Stimulated activated CD8-positive, alpha-beta memory T cell treated with anti-CD3 and anti-CD28 coated beads, Interleukin-12 subunit alpha, Interleukin-12 subunit beta, amount 100 ng/mL, for 4 hours (primary cell): ENCODE data around the gene KRT84.

Source experiments
- DNase-seq: peaks from one replicate; pipeline ENCODE4 v3.0.0-alpha.2; 2020; ENCODE audit warnings: low read depth

KRT84 gene, protein sequence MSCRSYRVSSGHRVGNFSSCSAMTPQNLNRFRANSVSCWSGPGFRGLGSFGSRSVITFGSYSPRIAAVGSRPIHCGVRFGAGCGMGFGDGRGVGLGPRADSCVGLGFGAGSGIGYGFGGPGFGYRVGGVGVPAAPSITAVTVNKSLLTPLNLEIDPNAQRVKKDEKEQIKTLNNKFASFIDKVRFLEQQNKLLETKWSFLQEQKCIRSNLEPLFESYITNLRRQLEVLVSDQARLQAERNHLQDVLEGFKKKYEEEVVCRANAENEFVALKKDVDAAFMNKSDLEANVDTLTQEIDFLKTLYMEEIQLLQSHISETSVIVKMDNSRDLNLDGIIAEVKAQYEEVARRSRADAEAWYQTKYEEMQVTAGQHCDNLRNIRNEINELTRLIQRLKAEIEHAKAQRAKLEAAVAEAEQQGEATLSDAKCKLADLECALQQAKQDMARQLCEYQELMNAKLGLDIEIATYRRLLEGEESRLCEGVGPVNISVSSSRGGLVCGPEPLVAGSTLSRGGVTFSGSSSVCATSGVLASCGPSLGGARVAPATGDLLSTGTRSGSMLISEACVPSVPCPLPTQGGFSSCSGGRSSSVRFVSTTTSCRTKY

DNA sequence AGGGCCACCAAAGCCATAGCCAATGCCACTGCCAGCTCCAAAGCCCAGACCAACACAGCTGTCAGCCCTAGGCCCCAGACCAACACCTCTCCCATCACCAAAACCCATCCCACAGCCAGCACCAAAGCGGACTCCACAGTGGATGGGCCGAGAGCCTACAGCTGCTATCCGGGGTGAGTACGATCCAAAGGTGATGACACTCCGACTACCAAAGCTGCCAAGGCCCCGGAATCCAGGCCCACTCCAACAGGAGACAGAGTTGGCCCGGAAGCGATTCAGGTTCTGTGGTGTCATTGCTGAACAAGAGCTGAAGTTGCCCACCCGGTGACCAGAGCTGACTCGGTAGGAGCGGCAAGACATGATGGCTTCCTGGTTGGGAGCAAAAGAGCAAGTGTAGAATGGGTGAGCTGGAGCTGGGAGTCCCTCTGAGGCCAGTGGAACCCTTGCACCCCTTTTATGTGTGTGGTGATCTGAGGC, at the start of gene KRT84:
KRT84 (minus strand) TSS at position 427 of the 477 bp plus-strand sequence; CDS start at position 360, 67 bp downstream.
- DNase-seq: no peak

DNA sequence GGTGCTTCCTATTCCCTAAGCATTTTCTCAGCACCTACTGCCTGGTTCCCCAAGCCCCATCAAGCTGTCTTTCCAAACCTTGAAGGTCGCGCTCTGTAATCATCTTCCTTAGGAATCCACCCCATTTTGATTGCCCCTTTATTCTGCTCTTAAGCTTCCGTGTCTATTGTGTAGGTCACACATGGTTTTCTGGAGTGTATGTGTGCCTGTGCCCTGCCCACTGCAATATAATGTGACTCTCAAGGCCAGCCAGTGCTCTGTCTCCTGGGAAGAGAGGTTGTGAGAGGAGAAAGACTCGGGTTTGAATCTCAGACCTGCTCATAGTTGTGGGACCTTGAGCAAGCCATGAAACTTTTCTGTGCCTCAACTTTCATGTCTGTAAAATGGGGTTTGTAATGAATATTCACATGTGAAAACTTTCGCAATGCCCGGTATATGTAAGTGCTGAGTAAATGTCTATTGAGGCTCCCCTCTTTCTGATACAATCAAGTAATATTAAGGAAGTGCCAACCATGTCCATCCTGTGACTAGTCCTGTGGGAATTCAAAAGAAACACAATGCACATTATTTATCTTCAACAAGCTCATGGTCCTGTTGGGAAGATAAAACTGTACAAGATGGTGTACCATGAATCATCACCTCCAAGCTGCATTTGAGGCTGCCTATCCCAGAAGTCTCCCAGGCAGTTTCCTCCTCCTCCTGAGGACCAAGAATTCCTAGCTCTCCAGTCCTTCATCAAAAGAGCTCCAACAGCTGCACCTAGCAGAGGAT, 49.5 kb upstream of the KRT84 start:
- no peak for DNase-seq

DNA sequence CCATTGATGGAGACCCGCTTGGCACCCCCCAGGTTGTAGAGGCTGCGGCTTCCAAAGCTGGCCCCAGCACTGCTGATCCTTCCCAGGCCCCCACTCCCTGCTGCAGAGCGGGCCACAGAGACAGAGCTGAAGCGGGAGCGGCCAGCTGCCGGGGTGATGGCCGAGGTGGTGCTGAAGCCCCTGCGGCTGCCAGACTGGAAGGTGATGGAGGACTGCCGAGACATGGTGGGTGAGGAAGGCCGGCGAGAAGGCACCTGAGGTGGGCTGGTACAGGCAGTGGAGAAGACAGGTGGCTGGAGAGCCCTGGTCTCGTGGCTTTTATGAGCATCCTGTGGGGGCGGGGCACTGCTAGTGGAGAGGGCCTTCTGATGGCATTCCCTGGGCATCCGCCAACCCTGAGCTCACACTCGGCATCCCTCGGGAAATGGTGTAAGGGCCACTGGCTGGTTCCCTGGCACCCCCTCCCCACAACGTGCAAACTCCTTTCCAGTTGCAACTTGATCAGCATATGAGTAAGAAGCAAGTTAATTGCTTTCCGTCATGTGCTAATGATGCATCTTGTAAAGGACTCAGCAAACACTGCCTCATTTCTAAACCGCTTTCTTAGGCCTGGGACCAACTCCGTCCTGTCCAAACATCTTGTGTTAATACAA, 48.8 kb upstream of the KRT84 start, which contains the start of gene KRT75:
KRT75 (minus strand) TSS at position 291 of the 653 bp plus-strand sequence; CDS start at position 224, 67 bp downstream.
- no peak for DNase-seq

DNA sequence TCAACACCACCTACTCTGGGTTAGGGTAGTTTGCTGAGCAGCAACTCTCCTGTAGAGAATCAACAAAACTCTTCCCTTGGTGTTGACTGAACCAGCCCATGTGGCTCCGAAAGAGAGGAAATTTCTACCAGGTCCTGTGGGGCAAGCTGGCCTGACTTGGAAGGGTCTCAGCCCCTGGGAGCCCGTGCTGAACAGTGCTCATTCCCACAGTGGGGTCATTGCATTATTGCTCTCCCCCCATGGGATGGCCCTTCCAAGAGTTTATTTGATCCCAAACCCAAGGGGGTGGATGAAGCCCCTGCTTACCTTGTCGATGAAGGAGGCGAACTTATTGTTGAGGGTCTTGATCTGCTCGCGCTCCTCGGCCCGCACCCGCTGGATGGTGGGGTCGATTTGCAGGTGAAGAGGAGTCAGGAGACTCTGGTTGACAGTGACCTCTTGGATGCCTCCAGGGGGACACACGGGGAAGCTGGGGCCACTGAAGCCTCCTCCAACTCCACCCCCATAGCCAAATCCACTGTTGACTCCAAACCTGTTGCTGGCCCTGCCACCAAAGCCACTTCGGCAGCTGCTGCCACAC, 48.1 kb upstream of the KRT84 start:
- DNase-seq: no peak

DNA sequence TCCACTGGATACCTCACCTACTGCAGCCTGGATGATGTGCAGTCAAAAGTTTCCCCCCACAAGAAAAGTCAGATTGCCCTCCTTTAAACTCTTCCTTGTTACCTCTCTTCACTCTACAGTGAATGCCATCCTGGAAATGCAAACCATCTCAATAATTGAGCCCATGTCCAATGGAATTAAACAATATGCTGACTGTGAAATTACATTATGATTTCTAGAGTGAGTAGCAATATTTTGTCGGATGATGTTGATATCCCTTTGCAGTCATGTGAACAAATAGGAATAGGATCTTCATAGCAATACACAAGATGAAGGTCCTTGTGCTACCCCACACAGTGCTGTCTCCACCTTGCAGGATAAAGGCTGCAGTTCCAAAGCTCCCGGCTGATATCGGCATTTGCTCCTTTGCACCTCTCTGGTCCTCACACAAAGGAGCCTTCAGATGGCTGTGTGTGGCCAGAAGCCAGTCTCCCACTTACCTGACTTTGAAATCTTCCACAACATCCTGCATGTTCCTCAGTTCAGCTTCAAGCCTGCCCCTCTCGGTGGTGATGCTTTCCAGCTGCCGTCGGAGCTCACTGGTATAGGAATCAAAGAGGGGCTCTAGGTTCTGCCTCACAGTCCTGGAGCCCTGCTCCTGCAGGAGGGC, 47.2 kb upstream of the KRT84 start:
- no peak for DNase-seq

DNA sequence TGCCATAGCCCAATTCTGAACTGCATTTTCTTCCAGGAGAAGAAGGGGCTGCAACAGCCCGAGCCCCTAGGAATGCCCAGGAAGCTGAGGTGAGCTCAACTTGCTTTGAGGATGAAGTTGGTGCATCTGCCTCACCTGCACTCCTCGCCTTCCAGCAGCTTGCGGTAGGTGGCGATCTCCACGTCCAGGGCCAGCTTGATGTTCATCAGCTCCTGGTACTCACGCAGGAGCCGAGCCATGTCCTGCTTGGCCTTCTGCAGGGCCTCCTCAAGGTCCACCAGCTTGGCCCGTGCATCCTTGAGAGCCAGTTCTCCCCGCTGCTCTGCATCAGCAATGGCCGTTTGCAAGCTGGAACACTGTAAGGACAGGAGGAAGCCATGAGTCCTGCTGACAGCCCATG, 42.7 kb upstream of the KRT84 start:
- no peak for DNase-seq

DNA sequence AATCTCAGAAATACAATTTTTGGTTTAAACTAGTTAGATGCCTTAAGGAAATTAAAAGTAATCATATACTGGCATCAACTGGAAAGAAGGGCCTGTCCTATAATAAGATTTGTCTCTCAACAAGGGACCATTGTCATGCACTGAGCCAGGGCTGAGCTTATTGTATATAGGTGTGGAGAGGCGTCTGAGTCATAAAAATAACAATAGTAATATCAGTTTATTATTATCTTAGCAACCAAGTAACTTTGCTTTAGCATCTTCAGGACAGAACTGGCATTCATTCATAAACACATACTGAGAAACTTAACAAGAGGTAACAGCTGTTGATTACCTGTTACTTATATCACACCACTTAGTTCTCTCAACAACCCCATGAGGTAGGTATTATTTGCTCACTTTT, 41.6 kb upstream of the KRT84 start:
- DNase-seq: no peak

DNA sequence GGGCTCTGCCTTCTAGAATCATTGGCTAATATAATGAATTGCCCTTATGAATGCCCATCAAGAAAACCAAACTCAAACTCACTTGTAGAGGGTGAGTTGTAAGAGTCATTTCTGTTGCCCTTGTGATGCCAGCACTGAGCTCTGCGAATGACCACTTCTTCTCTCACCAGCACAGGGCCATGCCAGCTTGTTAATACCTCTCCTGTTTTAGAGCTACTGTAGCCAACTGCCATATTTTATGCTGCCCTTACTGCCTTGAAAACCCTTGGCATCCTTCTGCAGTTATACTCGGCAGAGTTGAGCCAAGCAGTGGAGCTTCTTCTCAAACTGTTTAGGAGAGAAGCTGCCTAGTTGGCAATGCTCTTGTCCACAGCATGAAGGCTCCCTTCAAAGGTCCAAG, 40.6 kb upstream of the KRT84 start:
- no peak for DNase-seq

DNA sequence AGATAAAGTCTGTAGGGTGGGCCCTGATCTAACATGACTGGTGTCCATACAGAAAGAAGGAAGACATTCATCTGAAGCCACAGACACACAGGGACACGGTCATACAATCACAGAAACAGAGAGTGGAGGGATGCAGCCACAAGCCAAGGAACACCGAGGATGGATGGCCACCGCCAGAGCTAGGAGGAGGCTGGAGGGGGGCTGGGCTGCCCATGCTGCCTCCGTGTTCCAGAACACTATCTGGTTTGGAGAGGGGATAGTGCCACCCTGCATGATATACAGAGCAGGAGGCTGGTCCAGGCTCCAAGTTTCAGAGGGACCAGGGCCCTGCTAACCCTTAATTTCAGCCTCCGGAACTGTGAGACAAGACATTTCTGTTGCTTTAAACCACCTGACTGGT, 40.0 kb upstream of the KRT84 start:
- DNase-seq: no peak

DNA sequence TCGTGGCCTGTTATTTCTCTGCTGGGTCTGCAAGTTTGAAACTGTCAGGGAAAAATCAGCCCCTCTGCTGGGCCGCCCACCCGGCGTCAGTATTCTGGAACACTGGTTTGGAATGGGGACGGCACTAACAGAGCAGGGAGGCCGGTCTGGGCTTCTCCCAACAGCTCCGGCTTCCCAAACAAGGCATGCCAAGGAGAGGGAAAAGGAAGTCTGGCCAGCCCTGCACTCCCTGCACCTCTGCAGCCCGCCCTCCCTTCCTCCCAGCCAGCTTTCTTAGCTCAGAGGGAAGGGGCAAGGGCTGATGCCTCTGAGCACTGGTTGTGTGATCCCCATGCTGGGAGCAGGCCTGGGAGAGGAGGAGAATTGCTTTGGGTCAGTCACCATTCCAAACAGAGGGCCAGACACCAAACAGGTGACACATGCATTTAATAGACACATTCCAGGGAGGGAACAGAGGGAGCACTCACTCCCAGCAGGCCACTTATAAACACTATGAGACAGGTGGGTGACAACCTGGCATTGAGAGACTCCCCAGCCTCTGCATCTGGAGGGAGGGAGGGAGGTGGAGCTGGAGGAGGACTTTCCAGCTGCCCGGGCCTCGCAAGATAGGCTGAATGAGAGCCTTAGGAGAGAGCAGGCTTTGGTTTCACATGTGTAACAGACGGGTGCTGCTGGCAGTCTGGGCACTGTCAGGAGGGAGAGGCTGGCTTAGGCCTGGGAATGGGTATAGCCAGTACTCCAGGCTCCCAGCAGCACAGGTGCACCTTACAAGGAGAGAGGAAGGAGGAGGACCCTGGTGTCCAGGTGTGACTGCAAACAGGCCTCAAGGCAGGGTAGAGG, 38.4 kb upstream of the KRT84 start:
- no peak for DNase-seq

DNA sequence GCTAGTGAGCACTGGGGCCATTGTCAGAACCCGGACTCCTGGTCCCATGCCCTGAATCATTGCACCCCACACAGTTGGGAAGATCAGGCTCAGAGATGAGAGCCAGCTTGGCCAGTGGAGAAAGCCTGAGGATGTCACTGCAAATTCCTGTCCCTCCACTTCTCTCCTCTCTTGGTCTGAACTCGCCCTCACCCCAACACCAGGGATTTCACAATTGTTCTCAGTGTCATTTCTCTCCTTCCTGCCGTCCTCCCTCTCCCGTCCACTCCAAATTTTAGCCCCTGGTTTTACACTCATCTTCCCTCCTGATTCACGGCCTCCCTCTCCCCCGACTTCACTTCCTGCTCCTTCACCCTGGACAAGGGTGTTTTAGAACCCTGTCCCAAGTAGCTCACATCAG, 37.6 kb upstream of the KRT84 start:
- no peak for DNase-seq

DNA sequence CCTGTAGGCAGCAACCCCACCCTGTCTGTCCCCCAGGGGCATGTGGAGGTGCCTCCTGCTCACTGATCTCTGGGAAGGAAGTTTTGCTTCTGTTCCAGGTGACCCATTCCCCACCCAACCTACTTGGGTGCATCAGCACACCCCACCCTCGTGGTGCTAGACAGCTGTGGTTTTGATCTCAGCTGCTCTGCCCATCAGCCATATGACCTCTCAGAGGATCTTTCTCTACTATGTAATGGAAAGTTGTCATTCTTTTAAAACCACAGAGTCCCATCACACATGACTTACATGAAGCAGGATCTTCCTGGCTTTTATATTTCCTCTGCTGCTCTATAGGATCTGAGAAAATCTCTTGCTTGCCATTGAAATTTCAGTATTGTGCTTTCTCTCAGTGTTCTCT, 34.2 kb upstream of the KRT84 start:
- no peak for DNase-seq

DNA sequence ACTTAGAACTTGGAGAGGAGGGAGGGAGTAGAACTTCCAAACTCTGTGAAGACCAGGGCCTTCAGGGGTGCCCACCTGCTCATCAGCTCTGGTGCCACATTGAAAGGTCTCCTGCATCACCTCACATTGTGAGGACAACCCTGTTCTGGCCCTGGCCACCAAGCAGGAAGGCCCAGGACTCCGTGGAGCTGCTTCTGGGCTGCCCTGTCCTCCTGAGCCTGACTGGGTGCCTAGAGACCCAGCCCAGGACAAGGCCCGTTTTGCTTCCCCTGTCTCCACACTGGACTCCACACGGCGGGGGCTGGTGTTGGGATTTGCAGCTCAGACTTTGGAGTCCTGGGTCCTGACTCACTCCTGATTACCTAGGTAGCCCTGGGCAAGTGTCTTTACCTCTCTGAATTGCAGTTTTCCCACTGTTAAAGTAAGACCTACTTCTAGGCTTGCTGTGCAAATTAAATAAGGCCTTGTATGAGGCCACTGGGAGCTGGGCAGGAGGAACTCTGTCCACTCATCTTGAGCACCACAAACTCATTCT, 33.2 kb upstream of the KRT84 start:
- DNase-seq: no peak

DNA sequence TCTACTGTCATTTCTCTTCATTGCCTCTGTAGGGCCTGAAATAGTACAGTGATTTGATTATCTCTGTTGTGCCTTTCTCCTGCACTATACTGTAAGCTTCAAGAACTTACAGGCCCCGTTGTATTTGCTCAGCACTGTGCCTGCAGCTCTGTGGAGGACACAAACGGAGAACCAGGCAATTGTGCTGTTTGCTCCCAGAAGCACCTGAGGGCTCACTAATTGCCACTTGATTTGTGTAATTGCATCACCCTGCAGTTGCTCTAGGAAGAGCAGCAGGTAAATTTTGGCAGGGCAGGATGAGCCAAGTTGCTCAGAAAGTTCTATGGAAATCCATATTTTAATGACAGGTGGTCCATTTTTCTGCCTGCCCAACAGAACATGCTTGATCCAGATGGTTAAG, 32.3 kb upstream of the KRT84 start:
- DNase-seq: no peak

DNA sequence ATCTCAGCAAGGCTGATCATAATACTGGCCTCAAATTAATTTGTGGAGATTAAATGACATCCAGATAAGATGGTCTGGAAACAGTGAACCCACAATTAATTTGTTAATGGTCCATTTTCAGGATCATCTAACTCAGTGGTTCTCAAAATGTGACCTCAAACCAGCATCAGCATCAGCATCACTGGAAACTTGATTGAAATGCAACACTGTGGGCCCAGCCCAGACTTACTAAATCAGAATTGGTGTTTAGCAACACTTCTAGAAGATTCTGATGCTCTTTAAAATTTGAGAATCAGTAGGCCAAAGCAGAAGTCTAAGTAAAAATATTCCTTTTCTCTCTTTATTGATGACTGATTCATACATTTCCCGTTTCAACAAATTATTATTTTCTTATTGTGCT, 31.3 kb upstream of the KRT84 start:
- no peak for DNase-seq

DNA sequence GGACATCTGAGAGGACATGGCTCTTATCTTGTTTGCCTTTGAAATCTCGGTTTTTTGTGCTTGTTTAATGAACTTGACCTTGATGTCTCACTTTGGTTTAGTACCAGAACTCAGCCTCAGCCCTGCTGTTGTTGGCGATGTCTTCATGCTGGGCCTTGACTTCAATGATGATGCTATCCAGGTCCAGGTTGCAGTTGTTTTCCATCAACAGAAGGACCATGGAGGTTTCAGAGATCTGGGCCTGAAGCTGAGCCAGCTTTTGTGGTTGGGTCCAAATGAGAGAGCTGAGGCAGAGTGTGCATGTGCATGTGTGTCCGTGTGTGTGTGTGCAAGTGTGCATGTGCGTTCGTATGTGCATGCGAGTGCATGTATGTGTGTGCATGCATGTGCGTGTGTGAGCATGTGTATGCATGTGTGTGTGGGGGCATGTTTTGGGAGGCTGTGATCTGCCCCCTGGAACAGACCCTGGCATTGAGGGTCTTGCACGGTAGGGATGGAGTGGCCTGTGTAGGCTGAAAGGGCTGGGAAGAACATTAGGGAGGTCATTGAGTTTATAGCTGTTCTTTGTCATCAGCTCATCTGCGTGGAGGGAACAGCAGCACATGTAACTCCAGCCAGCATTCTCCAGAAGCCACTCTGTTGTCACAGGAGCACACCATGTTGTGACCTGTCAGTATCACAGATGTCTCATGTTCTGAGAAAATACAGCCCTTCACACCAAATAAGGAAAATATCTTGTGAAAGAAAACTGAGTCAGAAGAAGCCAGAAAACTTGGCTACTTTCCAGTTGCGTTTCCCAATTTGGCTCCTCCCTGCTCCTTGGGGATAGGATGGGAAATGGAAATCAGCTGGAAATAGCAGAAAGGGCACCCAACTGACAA, 30.7 kb upstream of the KRT84 start:
- no peak for DNase-seq

DNA sequence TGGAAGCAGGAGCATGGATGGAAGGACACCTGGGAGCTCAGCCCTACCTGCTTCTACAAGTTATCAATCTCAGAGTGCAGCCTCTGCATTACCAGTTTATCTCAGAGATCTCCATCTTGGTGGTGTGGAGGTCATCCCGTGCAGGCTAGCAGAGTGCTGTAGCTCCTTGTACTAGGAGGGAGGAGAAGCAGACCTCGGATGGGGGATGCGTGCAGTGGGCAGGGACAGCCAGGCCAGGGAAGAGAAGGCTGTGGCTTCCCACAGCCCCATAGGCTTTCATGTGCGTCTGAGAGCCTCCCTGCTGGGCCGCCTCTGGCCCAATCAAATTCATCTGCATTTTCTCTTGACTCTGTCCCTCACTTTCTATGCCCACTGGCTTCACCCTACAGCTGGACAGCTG, 29.5 kb upstream of the KRT84 start:
- no peak for DNase-seq

DNA sequence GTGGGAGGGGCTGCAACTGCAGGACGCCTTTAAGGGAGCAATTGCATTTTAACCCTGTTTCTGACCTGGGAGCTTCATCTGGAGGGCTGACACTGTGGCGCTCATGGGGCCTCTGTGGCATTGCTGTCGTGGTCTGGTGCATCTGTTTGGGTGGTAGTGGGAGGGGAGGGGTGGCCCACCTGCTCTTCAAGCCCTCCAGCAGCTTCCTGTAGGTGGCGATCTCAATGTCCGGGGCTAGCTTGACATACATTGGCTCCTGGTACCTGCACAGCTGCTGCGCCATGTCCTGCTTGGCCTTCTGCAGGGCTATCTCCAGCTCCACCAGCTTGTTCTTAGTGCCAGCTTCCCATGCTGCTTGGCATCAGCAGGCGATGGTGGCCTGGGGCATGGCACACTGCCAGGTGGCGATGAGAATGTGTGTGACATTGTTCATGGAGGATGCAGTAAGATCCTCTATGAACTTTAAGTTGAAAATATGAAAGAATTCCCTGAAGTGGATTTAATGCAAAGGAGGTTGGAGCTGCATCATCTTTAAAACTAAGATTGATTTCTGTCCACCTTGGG, 28.4 kb upstream of the KRT84 start:
- DNase-seq: no peak

DNA sequence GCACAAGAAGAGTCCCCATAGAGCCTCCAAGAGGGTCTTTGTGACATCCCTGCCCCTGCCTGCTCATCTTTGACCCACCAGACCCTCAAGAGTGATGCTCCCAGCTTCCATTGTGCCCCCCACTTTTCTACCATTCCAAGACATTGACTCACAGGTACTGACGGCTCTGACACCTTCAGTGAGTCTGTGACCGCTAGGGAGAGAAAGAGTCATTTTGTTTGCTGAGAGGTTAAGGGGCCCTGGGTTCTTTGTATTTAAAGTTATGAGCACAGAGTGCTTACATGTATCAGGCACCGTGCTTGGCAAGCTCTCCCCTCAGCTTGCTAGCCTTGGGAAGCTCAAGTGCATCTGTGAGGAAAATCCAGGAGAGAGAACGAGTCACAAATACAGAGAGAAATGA, 27.8 kb upstream of the KRT84 start:
- no peak for DNase-seq
